HuH-7.5 (cell line): ENCODE data around the gene KRTCAP2.
"Not testable (repeated sequence)": the region's sequence is repeated elsewhere in the genome, so short reads cannot be mapped to it uniquely, and the experiment has no call there.

ENCODE experiments used
- DNase-seq: peaks from one replicate; pipeline ENCODE4 v3.0.0; 2011; ENCODE audit warnings: low spot score

Gene KRTCAP2

GRCh38 chr1:155199792-155200191 is 26.7 kb upstream of the KRTCAP2 start:
- DNase-seq = peak; percentile 2

GRCh38 chr1:155198547-155198906 is 25.4 kb upstream of the KRTCAP2 start:
- peak; percentile 8 for DNase-seq

- peak; percentile 6 for DNase-seq
Measured at GRCh38 chr1:155197901-155198546, 24.9 kb upstream of the KRTCAP2 start.

GRCh38 chr1:155196893-155197638 is 24.0 kb upstream of the KRTCAP2 start:
- peak; percentile 8 for DNase-seq

- DNase-seq = peak; percentile 11
Measured at GRCh38 chr1:155196103-155196892, 23.2 kb upstream of the KRTCAP2 start.

- DNase-seq = peak; percentile 66
Measured at GRCh38 chr1:155195201-155196102, 22.3 kb upstream of the KRTCAP2 start.

GRCh38 chr1:155193991-155194240 is 20.8 kb upstream of the KRTCAP2 start:
- not testable (repeated sequence) for DNase-seq

GRCh38 chr1:155193275-155193990 is 20.3 kb upstream of the KRTCAP2 start:
- DNase-seq = peak; percentile 99

- no peak for DNase-seq
Measured at GRCh38 chr1:155192346-155193274, 19.5 kb upstream of the KRTCAP2 start.

- peak; percentile 58 for DNase-seq
Measured at GRCh38 chr1:155191904-155192303, 18.8 kb upstream of the KRTCAP2 start.

GRCh38 chr1:155189926-155190325 is 16.8 kb upstream of the KRTCAP2 start:
- DNase-seq = not testable (repeated sequence)

- no peak for DNase-seq
Measured at GRCh38 chr1:155188268-155188667, 15.2 kb upstream of the KRTCAP2 start.

- DNase-seq = no peak
Measured at GRCh38 chr1:155187456-155187891, 14.4 kb upstream of the KRTCAP2 start.

GRCh38 chr1:155186794-155187455 is 13.8 kb upstream of the KRTCAP2 start:
- DNase-seq = no peak

GRCh38 chr1:155186067-155186793 is 13.1 kb upstream of the KRTCAP2 start:
- no peak for DNase-seq

GRCh38 chr1:155185783-155186066 is 12.6 kb upstream of the KRTCAP2 start:
- DNase-seq = no peak

- DNase-seq = no peak
Measured at GRCh38 chr1:155184835-155185782, 12.0 kb upstream of the KRTCAP2 start.

- DNase-seq = no peak
Measured at GRCh38 chr1:155184351-155184811, 11.3 kb upstream of the KRTCAP2 start.
